Loucy (cell line): ENCODE data around the gene HAUS3.

Experiments
- EZH2phosphoT487 ChIP-seq: fragments of 200-600 bp; IDR thresholded peaks from 2 replicates; pipeline ENCODE4 v1.6.1; 2018; ENCODE audit warnings: antibody characterized with exemption, mild to moderate bottlenecking, moderate library complexity, borderline replicate concordance
- TF ChIP-seq, protein P1 (sequence below): fragments of 200-600 bp; sonication (generic); conservative IDR thresholded peaks from 2 replicates; pipeline ENCODE4 v1.5.1; 2014; ENCODE audit warnings: mild to moderate bottlenecking, antibody characterized with exemption, low read length

GRCh38 chr4:2267841-2268240, 25.9 kb upstream of the HAUS3 start:
- TF ChIP-seq, protein P1, sequence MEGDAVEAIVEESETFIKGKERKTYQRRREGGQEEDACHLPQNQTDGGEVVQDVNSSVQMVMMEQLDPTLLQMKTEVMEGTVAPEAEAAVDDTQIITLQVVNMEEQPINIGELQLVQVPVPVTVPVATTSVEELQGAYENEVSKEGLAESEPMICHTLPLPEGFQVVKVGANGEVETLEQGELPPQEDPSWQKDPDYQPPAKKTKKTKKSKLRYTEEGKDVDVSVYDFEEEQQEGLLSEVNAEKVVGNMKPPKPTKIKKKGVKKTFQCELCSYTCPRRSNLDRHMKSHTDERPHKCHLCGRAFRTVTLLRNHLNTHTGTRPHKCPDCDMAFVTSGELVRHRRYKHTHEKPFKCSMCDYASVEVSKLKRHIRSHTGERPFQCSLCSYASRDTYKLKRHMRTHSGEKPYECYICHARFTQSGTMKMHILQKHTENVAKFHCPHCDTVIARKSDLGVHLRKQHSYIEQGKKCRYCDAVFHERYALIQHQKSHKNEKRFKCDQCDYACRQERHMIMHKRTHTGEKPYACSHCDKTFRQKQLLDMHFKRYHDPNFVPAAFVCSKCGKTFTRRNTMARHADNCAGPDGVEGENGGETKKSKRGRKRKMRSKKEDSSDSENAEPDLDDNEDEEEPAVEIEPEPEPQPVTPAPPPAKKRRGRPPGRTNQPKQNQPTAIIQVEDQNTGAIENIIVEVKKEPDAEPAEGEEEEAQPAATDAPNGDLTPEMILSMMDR = no peak
- TF ChIP-seq EZH2phosphoT487 = no peak
